ENCODE data around the gene ISY1.
A peak's percentile ranks its signal among the peaks of the same experiment; 100 is the strongest.

ISY1 gene

DNA sequence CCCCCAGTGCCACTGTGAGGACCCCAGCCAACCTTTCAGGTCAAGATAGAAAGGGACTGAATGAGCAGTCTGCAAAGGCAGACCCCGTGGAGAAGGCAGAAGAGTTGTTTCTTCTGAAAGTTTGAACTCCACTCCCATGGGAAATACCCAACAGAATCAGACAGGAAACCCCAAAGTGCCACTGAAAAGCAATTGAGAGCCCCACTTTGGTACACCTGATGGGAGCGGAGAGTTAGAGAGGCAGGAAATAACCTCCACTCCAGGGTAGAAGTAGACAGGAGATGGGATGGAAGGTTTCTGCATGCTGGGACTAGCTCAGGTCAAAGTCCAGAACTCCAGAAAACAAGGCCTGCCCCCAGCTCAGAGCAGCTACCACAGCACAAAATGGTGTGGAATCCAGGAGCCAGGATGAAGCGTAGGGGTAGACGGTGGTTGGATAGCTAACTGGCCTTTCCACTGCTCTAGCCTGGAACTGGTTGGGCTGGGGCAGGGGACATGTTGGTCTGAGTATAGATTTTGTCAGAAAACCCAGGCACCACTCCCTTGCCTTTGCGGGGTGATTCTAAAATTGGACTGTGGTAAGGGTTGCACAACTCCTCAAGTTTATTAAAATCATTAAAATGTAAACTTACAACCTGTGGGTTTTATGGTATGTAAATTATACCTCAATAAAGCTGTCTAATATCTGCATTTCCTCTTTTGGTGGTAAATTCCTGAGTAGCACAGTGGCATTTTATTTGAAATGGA, 37.4 kb downstream of the ISY1 start:
- H3K36me3 Mint-ChIP-seq (ENCODE audit: low read depth): no peaks in the 10 kb centered on the region
- no peaks in the 10 kb centered on the region for H3K9me3 Mint-ChIP-seq
- H3K27ac Mint-ChIP-seq: peak overlapping the region; percentile 85 to 94 (median 90)
- TF ChIP-seq, protein P1, sequence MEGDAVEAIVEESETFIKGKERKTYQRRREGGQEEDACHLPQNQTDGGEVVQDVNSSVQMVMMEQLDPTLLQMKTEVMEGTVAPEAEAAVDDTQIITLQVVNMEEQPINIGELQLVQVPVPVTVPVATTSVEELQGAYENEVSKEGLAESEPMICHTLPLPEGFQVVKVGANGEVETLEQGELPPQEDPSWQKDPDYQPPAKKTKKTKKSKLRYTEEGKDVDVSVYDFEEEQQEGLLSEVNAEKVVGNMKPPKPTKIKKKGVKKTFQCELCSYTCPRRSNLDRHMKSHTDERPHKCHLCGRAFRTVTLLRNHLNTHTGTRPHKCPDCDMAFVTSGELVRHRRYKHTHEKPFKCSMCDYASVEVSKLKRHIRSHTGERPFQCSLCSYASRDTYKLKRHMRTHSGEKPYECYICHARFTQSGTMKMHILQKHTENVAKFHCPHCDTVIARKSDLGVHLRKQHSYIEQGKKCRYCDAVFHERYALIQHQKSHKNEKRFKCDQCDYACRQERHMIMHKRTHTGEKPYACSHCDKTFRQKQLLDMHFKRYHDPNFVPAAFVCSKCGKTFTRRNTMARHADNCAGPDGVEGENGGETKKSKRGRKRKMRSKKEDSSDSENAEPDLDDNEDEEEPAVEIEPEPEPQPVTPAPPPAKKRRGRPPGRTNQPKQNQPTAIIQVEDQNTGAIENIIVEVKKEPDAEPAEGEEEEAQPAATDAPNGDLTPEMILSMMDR (IDR thresholded peaks at IDR 0.05; ENCODE audit: unreplicated experiment in 3 of 3): no peak
- H3K27me3 Mint-ChIP-seq (ENCODE audit: low read depth): no peaks in the 10 kb centered on the region
- H3K4me1 Mint-ChIP-seq: peaks cover 18% of the 10 kb centered on the region
- peak overlapping the region; percentile 84 to 85 (median 85) for H3K4me3 Mint-ChIP-seq

DNA sequence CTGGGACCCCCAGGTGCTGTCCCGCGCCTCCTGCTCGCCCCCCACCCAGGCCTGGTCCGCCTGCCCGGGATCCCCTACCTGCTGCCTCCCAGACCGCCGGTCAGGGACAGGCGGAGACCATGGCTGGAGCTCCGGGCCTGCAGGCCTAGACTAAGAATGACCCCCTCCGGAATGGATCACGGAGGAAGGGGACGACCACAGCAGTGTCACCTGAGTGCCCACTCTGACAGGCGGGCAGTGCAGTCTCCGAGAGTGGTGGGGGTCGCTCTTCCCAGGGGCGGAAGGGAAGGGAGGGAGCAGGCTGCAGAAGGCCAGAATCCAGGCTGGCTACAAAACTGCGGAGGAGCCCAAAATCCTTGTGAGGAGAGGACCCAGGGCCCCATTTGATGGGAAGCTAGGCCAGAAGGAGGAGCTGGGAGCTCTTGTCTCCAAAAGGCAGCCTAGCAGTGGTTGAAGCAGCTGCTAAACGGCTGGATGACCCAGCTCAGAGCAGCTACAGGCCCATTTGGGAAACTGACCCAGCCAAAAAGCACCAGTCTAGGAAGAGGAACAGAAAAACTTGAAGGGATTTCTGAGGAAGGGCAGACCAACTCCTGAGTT, 38.4 kb downstream of the ISY1 start:
- Mint-ChIP-seq H3K4me3 (peak overlapping the region; percentile 84 to 85 (median 85)), H3K27ac (peak overlapping the region; percentile 85 to 94 (median 90)), H3K9me3 (no peaks in the 10 kb centered on the region), H3K27me3 (ENCODE audit: low read depth) (no peaks in the 10 kb centered on the region), H3K4me1 (peaks cover 24% of the 10 kb centered on the region), H3K36me3 (ENCODE audit: low read depth) (peaks cover 5% of the 10 kb centered on the region)
- TF ChIP-seq, protein P1 (IDR thresholded peaks at IDR 0.05; ENCODE audit: unreplicated experiment in 3 of 3): no peak

DNA sequence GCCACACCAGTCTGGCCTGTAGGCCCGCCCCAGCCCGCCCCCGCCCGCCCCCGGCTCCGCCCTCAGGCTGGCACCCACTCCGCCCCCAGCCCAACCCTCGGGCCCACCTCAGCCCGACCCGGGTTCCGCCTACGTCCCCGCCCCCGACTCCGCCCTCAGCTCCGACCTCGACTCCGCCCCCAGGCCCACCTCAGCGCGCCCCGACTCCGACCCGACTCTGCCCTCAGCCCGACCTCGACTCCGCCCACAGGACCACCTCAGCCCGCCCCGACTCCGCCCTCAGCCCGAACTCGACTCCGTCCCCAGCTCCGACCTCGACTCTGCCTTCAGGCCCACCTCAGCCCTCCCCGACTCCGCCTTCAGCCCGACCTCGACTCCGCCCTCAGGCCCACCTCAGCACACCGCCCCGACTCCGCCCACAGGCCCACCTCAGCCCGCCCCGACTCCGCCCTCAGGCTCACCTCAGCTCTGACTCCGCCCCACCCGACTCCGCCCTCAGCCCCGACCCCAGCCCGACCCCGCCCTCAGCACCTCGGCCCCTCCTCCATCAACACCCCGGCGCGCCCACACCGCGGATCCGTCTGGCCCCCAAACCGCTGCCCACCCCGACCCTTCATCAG, 39.0 kb downstream of the ISY1 start, which contains the start of gene RAB43:
Gene RAB43 (minus strand): TSS at position 13 of the 620 bp plus-strand sequence. CDS start 315 bp downstream, outside the sequence.
- Mint-ChIP-seq H3K4me1 (peaks cover 24% of the 10 kb centered on the region), H3K27ac (peak within 1 kb of the TSS; percentile 85 to 96 (median 90)), H3K27me3 (ENCODE audit: low read depth) (no peaks in the 10 kb centered on the region), H3K36me3 (ENCODE audit: low read depth) (peaks cover 5% of the 10 kb centered on the region), H3K9me3 (no peaks in the 10 kb centered on the region), H3K4me3 (peak within 1 kb of the TSS; percentile 85 to 88 (median 88))
- TF ChIP-seq, protein P1 (IDR thresholded peaks at IDR 0.05; ENCODE audit: unreplicated experiment in 3 of 3): no peak

DNA sequence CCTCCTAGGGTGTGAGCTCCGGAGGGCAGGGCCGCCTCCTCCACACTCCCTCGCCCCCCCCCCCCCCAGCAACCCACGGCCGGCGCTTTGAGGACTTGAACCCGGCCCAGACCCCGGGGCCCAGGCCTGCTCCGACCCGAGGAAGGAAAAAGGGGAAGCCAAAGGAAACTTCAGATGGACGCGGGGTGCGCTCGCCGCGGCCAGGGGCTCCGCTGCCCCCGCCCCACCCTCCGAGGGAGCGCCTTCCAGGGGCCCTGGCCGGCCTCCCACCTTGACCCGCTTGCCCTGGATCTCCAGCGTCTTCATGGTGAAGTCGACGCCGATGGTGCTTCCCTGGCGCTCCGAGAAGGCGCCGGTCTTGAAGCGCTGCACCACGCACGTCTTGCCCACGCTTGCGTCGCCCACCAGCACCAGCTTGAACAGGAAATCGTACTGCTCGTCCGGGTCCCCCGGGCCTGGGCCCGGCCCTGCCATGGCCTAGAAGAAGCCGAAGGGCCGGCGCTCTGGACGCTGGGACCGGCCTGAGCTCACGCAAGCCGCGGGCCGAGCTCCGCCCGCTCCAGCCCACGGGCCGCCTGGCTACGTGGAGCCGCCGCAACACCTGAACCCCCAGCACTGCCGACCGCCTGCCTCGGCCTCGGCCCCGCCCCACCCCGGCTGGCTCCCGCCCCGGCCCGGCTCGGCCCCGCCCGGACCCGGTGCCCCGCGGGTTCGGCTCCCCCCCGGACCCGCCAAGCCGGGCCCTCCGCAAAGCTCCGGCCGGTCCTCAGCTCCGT, 39.7 kb downstream of the ISY1 start:
- TF ChIP-seq, protein P1 (IDR thresholded peaks at IDR 0.05; ENCODE audit: unreplicated experiment in 3 of 3): no peak
- H3K36me3 Mint-ChIP-seq (ENCODE audit: low read depth): peaks cover 8% of the 10 kb centered on the region
- H3K27me3 Mint-ChIP-seq (ENCODE audit: low read depth): no peaks in the 10 kb centered on the region

DNA sequence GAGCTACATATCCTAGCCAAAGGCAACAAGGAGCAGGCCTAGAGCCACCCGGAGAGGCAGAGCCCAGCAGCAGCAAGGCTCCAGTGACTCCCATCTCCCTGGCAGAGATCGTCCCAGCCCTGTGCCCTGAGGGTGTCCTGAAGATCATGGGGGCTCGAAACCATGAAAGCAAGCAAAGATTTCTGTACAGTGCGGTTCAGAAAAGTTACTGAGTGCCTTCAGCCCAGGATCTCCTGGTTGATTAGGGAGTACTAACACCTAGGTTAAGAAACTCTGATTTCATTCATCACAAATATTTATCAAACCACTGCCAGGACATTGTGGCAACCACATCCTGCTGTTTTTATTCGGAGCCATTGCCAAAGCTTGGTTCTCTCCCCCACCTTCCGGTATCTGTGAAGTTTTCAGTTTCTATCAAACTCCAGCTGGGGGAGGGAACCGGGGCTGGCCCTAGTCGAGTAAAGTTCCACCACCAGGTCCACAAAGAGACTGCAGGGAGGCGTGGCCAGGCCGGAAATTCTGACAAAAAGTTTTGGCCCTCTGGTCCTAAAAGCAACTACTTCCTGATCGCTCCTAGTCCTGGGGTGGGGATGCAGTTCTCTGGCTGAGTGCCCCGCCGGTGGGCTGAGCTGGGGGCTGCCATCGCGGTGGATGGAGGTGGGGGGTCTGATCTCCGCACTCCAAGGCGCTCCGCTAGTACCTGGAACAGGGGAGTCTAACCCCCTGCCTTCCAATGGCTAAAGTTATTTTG, 40.4 kb downstream of the ISY1 start:
- Mint-ChIP-seq H3K4me1 (peaks cover 33% of the 10 kb centered on the region), H3K27me3 (ENCODE audit: low read depth) (no peaks in the 10 kb centered on the region), H3K4me3 (peak overlapping the region; percentile 83 to 88 (median 88)), H3K36me3 (ENCODE audit: low read depth) (peaks cover 13% of the 10 kb centered on the region), H3K27ac (peak overlapping the region; percentile 62 to 89 (median 89)), H3K9me3 (no peaks in the 10 kb centered on the region)
- TF ChIP-seq, protein P1 (IDR thresholded peaks at IDR 0.05; ENCODE audit: unreplicated experiment in 3 of 3): peak in 2 of 3 experiments; percentile 21 to 24

More for the DNA sequence above, 39.7 kb downstream of the ISY1 start:
- Mint-ChIP-seq H3K27ac (peak overlapping the region; percentile 62 to 89 (median 89)), H3K4me3 (peak overlapping the region; percentile 85 to 88 (median 88)), H3K9me3 (no peaks in the 10 kb centered on the region), H3K4me1 (peaks cover 31% of the 10 kb centered on the region)
